SK-N-SH treated with all-trans-retinoic acid at 6 μM for 48 hours (cell line): ENCODE data around the gene CUL2.
"Not testable (repeated sequence)": the region's sequence is repeated elsewhere in the genome, so short reads cannot be mapped to it uniquely, and the experiment has no call there.

Experiments
- BACH2 ChIP-seq: fragments of 250-450 bp; sonication (Bioruptor Pico); IDR thresholded peaks from 2 replicates; pipeline ENCODE4 v1.9.0; 2021; ENCODE audit warnings: mild to moderate bottlenecking, borderline replicate concordance
- CSDC2 ChIP-seq: fragments of 250-450 bp; sonication (Bioruptor Pico); IDR thresholded peaks from 2 replicates; pipeline ENCODE4 v1.5.0; 2020; ENCODE audit warnings: mild to moderate bottlenecking, moderate library complexity
- PATZ1 ChIP-seq: fragments of 250-450 bp; sonication (Bioruptor Pico); IDR thresholded peaks from 2 replicates; pipeline ENCODE4 v1.8.0; 2020; ENCODE audit warnings: mild to moderate bottlenecking, moderate library complexity, borderline replicate concordance
- POU6F1 ChIP-seq: fragments of 250-450 bp; sonication (Bioruptor Pico); IDR thresholded peaks from 2 replicates; pipeline ENCODE4 v1.8.0; 2021; ENCODE audit warnings: low read depth, mild to moderate bottlenecking, moderate library complexity, borderline replicate concordance
- RARB ChIP-seq: fragments of 250-450 bp; sonication (Bioruptor Pico); IDR thresholded peaks from 2 replicates; pipeline ENCODE4 v1.8.0; 2021; ENCODE audit warnings: mild to moderate bottlenecking, moderate library complexity
- SNAI2 ChIP-seq: fragments of 250-450 bp; sonication (Bioruptor Pico); IDR thresholded peaks from 2 replicates; pipeline ENCODE4 v1.5.0; 2020; ENCODE audit warnings: mild to moderate bottlenecking, moderate library complexity
- TSHZ2 ChIP-seq: fragments of 250-450 bp; sonication (Bioruptor Pico); IDR thresholded peaks from 2 replicates; pipeline ENCODE4 v1.5.0; 2020; ENCODE audit warnings: mild to moderate bottlenecking, moderate library complexity
- ZFP30 ChIP-seq: fragments of 450-650 bp; formaldehyde crosslinking; IDR thresholded peaks from 2 replicates; pipeline ENCODE4 v1.5.0; 2022; ENCODE audit warnings: mild to moderate bottlenecking, moderate library complexity
- ZNF8 ChIP-seq: fragments of 450-650 bp; formaldehyde crosslinking; IDR thresholded peaks from 2 replicates; pipeline ENCODE4 v1.5.0; 2020; ENCODE audit warnings: mild to moderate bottlenecking, moderate library complexity

GRCh38 chr10:34974364-34975065 lies 115.6 kb downstream of the CUL2 start:
- not testable (repeated sequence) for TF ChIP-seq RARB (CRISPR knock-in tag); POU6F1 (CRISPR knock-in tag); ZNF8; BACH2 (CRISPR knock-in tag); ZFP30 (CRISPR knock-in tag); CSDC2; PATZ1 (CRISPR knock-in tag); SNAI2 (CRISPR knock-in tag); TSHZ2 (CRISPR knock-in tag)
